OCI-LY1 (cell line): ENCODE data around the gene PLEKHG4B.
"Not testable (repeated sequence)": the region's sequence is repeated elsewhere in the genome, so short reads cannot be mapped to it uniquely, and the experiment has no call there.

Experiments used
- H2AFZ ChIP-seq: fragments of 200-600 bp; sonication (generic), shearing (Covaris generic); 2 replicates; pipeline ENCODE4 v1.6.0; 2014; ENCODE audit warnings: antibody characterized with exemption, mild to moderate bottlenecking, low read length
- H3F3A ChIP-seq: fragments of 200-600 bp; sonication (generic), shearing (Covaris generic); 2 replicates; pipeline ENCODE4 v1.6.0; 2014; ENCODE audit warnings: mild to moderate bottlenecking, antibody characterized with exemption, low read length, moderate library complexity; ENCODE audit not compliant: insufficient read depth
- H3K27ac ChIP-seq: fragments of 200-600 bp; sonication (generic); 2 replicates; pipeline ENCODE4 v1.5.1; 2014; ENCODE audit warnings: low read length, mixed run types, mild to moderate bottlenecking, low read depth; ENCODE audit not compliant: poor library complexity, severe bottlenecking
- H3K27me3 ChIP-seq: fragments of 200-600 bp; sonication (generic); 2 replicates; pipeline ENCODE4 v1.6.0; 2014; ENCODE audit warnings: antibody characterized with exemption, mild to moderate bottlenecking, low read length, moderate library complexity; ENCODE audit not compliant: insufficient read depth
- H3K36me3 ChIP-seq: fragments of 200-600 bp; sonication (generic); 2 replicates; pipeline ENCODE4 v1.6.1; 2014; ENCODE audit warnings: mild to moderate bottlenecking, antibody characterized with exemption, low read length, moderate library complexity, mixed read lengths; ENCODE audit not compliant: insufficient read depth
- H3K4me1 ChIP-seq: fragments of 200-600 bp; sonication (generic); 2 replicates; pipeline ENCODE4 v1.5.1; 2014; ENCODE audit warnings: mild to moderate bottlenecking, low read length, moderate library complexity; ENCODE audit not compliant: insufficient read depth, severe bottlenecking
- H3K4me2 ChIP-seq: fragments of 200-600 bp; sonication (generic), shearing (Covaris generic); 2 replicates; pipeline ENCODE4 v1.6.1; 2014; ENCODE audit warnings: low read length
- H3K4me3 ChIP-seq: fragments of 200-600 bp; sonication (generic); 2 replicates; pipeline ENCODE4 v1.5.1; 2014; ENCODE audit warnings: low read length, low read depth, mild to moderate bottlenecking, mixed read lengths; ENCODE audit not compliant: poor library complexity, severe bottlenecking
- H3K79me2 ChIP-seq: fragments of 200-600 bp; shearing (Covaris generic); 2 replicates; pipeline ENCODE4 v1.6.1; 2016; ENCODE audit warnings: mixed run types, low read length, mixed read lengths; ENCODE audit not compliant: insufficient read depth
- H3K9ac ChIP-seq: fragments of 200-600 bp; sonication (generic), shearing (Covaris generic); 2 replicates; pipeline ENCODE4 v1.6.1; 2014; ENCODE audit warnings: mild to moderate bottlenecking, low read length, mixed read lengths
- H3K9me2 ChIP-seq: fragments of 200-600 bp; sonication (generic), shearing (Covaris generic); 2 replicates; pipeline ENCODE4 v1.6.1; 2014; ENCODE audit warnings: low read depth, mild to moderate bottlenecking, low read length, mixed read lengths
- H3K9me3 ChIP-seq: fragments of 200-600 bp; shearing (Covaris generic); 2 replicates; pipeline ENCODE4 v1.6.1; 2014; ENCODE audit warnings: low read length, mixed read lengths
- H4K20me1 ChIP-seq: fragments of 200-600 bp; sonication (generic), shearing (Covaris generic); 2 replicates; pipeline ENCODE4 v1.6.0; 2016; ENCODE audit warnings: mild to moderate bottlenecking, low read length; ENCODE audit not compliant: insufficient read depth
- CTCF ChIP-seq: fragments of 200-600 bp; sonication (generic), shearing (Covaris generic); IDR thresholded peaks from 2 replicates; pipeline ENCODE4 v1.5.1; 2017; ENCODE audit warnings: mild to moderate bottlenecking, antibody characterized with exemption, low read length, moderate library complexity, mixed read lengths
- EZH2 ChIP-seq: fragments of 200-600 bp; sonication (generic), shearing (Covaris generic); IDR thresholded peaks from 2 replicates; pipeline ENCODE4 v1.8.0; 2017; ENCODE audit warnings: borderline replicate concordance, mixed run types, mild to moderate bottlenecking, antibody characterized with exemption, low read length, moderate library complexity, mixed read lengths

PLEKHG4B gene

GRCh38 chr5:54175-54730, 37.7 kb upstream of the PLEKHG4B start:
- TF ChIP-seq EZH2: no peak
- TF ChIP-seq CTCF: no peak
- Histone ChIP-seq H2AFZ (no peak overlapping the region), H3K9me3 (no peaks in the 10 kb centered on the region), H3K4me2 (no peak overlapping the region), H4K20me1 (no peaks in the 10 kb centered on the region), H3K4me1 (no peaks in the 10 kb centered on the region), H3K4me3 (no peak overlapping the region), H3K9me2 (no peaks in the 10 kb centered on the region), H3K27ac (no peak overlapping the region), H3K9ac (no peak overlapping the region), H3K36me3 (no peaks in the 10 kb centered on the region), H3K27me3 (no peaks in the 10 kb centered on the region), H3K79me2 (no peaks in the 10 kb centered on the region), H3F3A (no peaks in the 10 kb centered on the region)

- H3K4me1 ChIP-seq: no peaks in the 10 kb centered on the region
- H2AFZ ChIP-seq: no peak overlapping the region
- no peaks in the 10 kb centered on the region for H3K9me3 ChIP-seq
- no peak overlapping the region for H3K4me2 ChIP-seq
- no peaks in the 10 kb centered on the region for H3K36me3 ChIP-seq
- TF ChIP-seq CTCF (no peak), EZH2 (no peak)
- H3K79me2 ChIP-seq: no peaks in the 10 kb centered on the region
- H3F3A ChIP-seq: no peaks in the 10 kb centered on the region
- no peak overlapping the region for H3K4me3 ChIP-seq
- H3K27me3 ChIP-seq: no peaks in the 10 kb centered on the region
- no peaks in the 10 kb centered on the region for H4K20me1 ChIP-seq
- no peak overlapping the region for H3K9ac ChIP-seq
- H3K9me2 ChIP-seq: no peaks in the 10 kb centered on the region
- no peak overlapping the region for H3K27ac ChIP-seq
Measured at GRCh38 chr5:54876-55569, 36.9 kb upstream of the PLEKHG4B start.

- no peaks in the 10 kb centered on the region for H3K9me2 ChIP-seq
- H3K36me3 ChIP-seq: no peaks in the 10 kb centered on the region
- H3K4me2 ChIP-seq: no peak overlapping the region
- no peak for TF ChIP-seq CTCF
- TF ChIP-seq EZH2: no peak
- H3K27me3 ChIP-seq: no peaks in the 10 kb centered on the region
- H3K4me3 ChIP-seq: no peak overlapping the region
- H3K9ac ChIP-seq: no peak overlapping the region
- H3K27ac ChIP-seq: no peak overlapping the region
- H3F3A ChIP-seq: no peaks in the 10 kb centered on the region
- no peak overlapping the region for H2AFZ ChIP-seq
- no peaks in the 10 kb centered on the region for H3K9me3 ChIP-seq
- H3K79me2 ChIP-seq: no peaks in the 10 kb centered on the region
- no peaks in the 10 kb centered on the region for H4K20me1 ChIP-seq
- H3K4me1 ChIP-seq: no peaks in the 10 kb centered on the region
Measured at GRCh38 chr5:56561-57290, 35.2 kb upstream of the PLEKHG4B start.

- H3K4me2 ChIP-seq, H3K27me3 ChIP-seq, H4K20me1 ChIP-seq, H3K36me3 ChIP-seq, H3K27ac ChIP-seq, H3F3A ChIP-seq, H3K79me2 ChIP-seq, H3K4me3 ChIP-seq, H3K9me3 ChIP-seq, H3K4me1 ChIP-seq, H3K9ac ChIP-seq, H2AFZ ChIP-seq, H3K9me2 ChIP-seq: not testable (repeated sequence)
Measured at GRCh38 chr5:60250-60649, 31.7 kb upstream of the PLEKHG4B start.
